GM12878 (cell line): Measurements from ENCODE around the gene KCNN3. TPM values are rescaled to one million over a fixed set of nuclear protein-coding genes. Genes with fewer than 3 reads are reported as not detected.

ENCODE experiments used
- ATAC-seq: fragments of 200-7000 bp; cut with Tn5 transposase; 3 replicates; pipeline ENCODE4 v1.9.1; 2020; ENCODE audit warnings: mild to moderate bottlenecking, moderate library complexity
- BruUV-seq: library from RNA; stranded (reverse); fragments of 400-500 nt; replicated peaks from 2 replicates; lab custom pipeline; 2021; lab: Mats Ljungman, UMichigan
- CTCF ChIA-PET: fragments of 300-600 bp; sonication (Branson Sonifier 250); formaldehyde crosslinking; extraction: SDS; loops from one replicate; lab custom pipeline; 2021; ENCODE audit warnings: inconsistent platforms; lab: Yijun Ruan, JAX
- POLR2A ChIA-PET: fragments of 350-600 bp; formaldehyde crosslinking; extraction: SDS; loops from one replicate; lab custom pipeline; 2021; ENCODE audit warnings: inconsistent platforms; lab: Charles Lee
- RAD21 ChIA-PET: fragments of 300-600 bp; sonication (Branson Sonifier 250); formaldehyde crosslinking; loops from one replicate; lab custom pipeline; 2023; ENCODE audit warnings: antibody characterized with exemption; ENCODE audit not compliant: unreplicated experiment; lab: Charles Lee
- SMC1A ChIA-PET: fragments of 300-600 bp; sonication (Branson Sonifier 250); formaldehyde crosslinking; loops from one replicate; lab custom pipeline; 2023; ENCODE audit not compliant: unreplicated experiment, uncharacterized antibody; lab: Charles Lee
- DNase-seq: peaks from one replicate; pipeline ENCODE4 v3.0.0-alpha.2; 2011; ENCODE audit warnings: low read depth, low spot score
- FAIRE-seq: peaks from 3 replicates; lab custom pipeline; 2011; peaks lifted over from hg19 to GRCh38; lab: Jason Lieb, UNC
- H2AFZ ChIP-seq: 2 replicates; pipeline ENCODE4 v1.6.0; 2011; ENCODE audit warnings: low read depth, low read length, control low read depth; ENCODE audit not compliant: control insufficient read depth
- H3K27ac ChIP-seq: 2 replicates; pipeline ENCODE4 v1.5.1; 2011; ENCODE audit warnings: control low read depth; ENCODE audit not compliant: control insufficient read depth, insufficient read depth
- H3K27me3 ChIP-seq, 2 experiments: replicated peaks in 1 of 2; 2 replicates each; pipeline versions ENCODE4 v1.6.0 to v1.6.1; 2011; ENCODE audit warnings: low read length in 1 of 2; ENCODE audit not compliant: control insufficient read depth in 2 of 2, insufficient read depth in 2 of 2
- H3K36me3 ChIP-seq, 2 experiments: 2 replicates each; pipeline ENCODE4 v1.5.1; 2011; ENCODE audit warnings: low read length in 1 of 2; ENCODE audit not compliant: control insufficient read depth in 2 of 2, insufficient read depth in 2 of 2
- H3K4me1 ChIP-seq: 2 replicates; pipeline ENCODE4 v1.6.1; 2011; ENCODE audit warnings: mild to moderate bottlenecking, low read length, moderate library complexity, mixed read lengths; ENCODE audit not compliant: control insufficient read depth, insufficient read depth
- H3K4me2 ChIP-seq: 2 replicates; pipeline ENCODE4 v1.6.0; 2011; ENCODE audit warnings: control low read depth; ENCODE audit not compliant: control insufficient read depth, insufficient read depth
- H3K4me3 ChIP-seq: fragments of 200-600 bp; sonication (generic); 2 replicates; pipeline ENCODE4 v1.5.1; 2016
- H3K79me2 ChIP-seq: 2 replicates; pipeline ENCODE4 v1.6.0; 2011; ENCODE audit warnings: low read length; ENCODE audit not compliant: control insufficient read depth, insufficient read depth
- H3K9ac ChIP-seq: 2 replicates; pipeline ENCODE4 v1.8.0; 2011; ENCODE audit warnings: low read length, control low read depth, mixed read lengths; ENCODE audit not compliant: control insufficient read depth, insufficient read depth
- H3K9me3 ChIP-seq: replicated peaks from 3 replicates; pipeline ENCODE4 v1.5.1; 2011; ENCODE audit warnings: mild to moderate bottlenecking, low read length; ENCODE audit not compliant: control insufficient read depth, insufficient read depth
- H4K20me1 ChIP-seq: 2 replicates; pipeline ENCODE4 v1.6.0; 2011; ENCODE audit not compliant: control insufficient read depth, insufficient read depth
- BHLHE40 ChIP-seq, 2 experiments: fragments of 450-650 bp in 1 of 2; IDR thresholded peaks; 2 replicates each; pipeline ENCODE4 v1.6.1; 2011 to 2017; ENCODE audit warnings: low read depth in 2 of 2, borderline replicate concordance in 1 of 2, improper control_type of control experiment in 1 of 2, low read length in 1 of 2, mild to moderate bottlenecking in 1 of 2
- HDAC2 ChIP-seq: fragments of 200-600 bp; sonication (generic); IDR thresholded peaks from 2 replicates; pipeline ENCODE4 v1.6.1; 2017
- HDGF ChIP-seq: fragments of 450-650 bp; IDR thresholded peaks from 2 replicates; pipeline ENCODE4 v1.6.1; 2016; ENCODE audit warnings: antibody characterized with exemption
- IKZF1 ChIP-seq: fragments of 450-650 bp; conservative IDR thresholded peaks from 2 replicates; pipeline ENCODE4 v1.6.1; 2017; ENCODE audit warnings: antibody characterized with exemption, mild to moderate bottlenecking
- IKZF2 ChIP-seq, 2 experiments: fragments of 450-650 bp; IDR thresholded peaks; 2 replicates each; pipeline ENCODE4 v1.6.1; 2017; ENCODE audit warnings: mild to moderate bottlenecking in 2 of 2, moderate library complexity in 2 of 2
- IRF3 ChIP-seq: fragments of 450-650 bp; IDR thresholded peaks from 2 replicates; pipeline ENCODE4 v1.6.1; 2014; ENCODE audit warnings: mild to moderate bottlenecking
- IRF4 ChIP-seq: IDR thresholded peaks from 2 replicates; pipeline ENCODE4 v1.6.1; 2011; ENCODE audit warnings: low read depth, low read length
- MEF2B ChIP-seq: fragments of 450-650 bp; IDR thresholded peaks from 2 replicates; pipeline ENCODE4 v1.6.1; 2018; ENCODE audit warnings: mild to moderate bottlenecking, moderate library complexity; ENCODE audit not compliant: partially characterized antibody, poor library complexity, severe bottlenecking
- MLLT1 ChIP-seq: fragments of 450-650 bp; IDR thresholded peaks from 2 replicates; pipeline ENCODE4 v1.6.1; 2016; ENCODE audit warnings: mild to moderate bottlenecking
- MTA3 ChIP-seq: IDR thresholded peaks from 2 replicates; pipeline ENCODE4 v1.6.1; 2012; ENCODE audit warnings: low read length, inconsistent platforms, borderline replicate concordance
- NFYB ChIP-seq: IDR thresholded peaks from 2 replicates; pipeline ENCODE4 v1.6.1; 2011; ENCODE audit warnings: low read depth, mild to moderate bottlenecking, low read length, improper control_type of control experiment, moderate library complexity; ENCODE audit not compliant: insufficient read depth
- NR2F1 ChIP-seq: fragments of 450-650 bp; conservative IDR thresholded peaks from 2 replicates; pipeline ENCODE4 v1.6.1; 2017; ENCODE audit warnings: mild to moderate bottlenecking
- PAX5 ChIP-seq: IDR thresholded peaks from 2 replicates; pipeline ENCODE4 v1.6.1; 2011; ENCODE audit warnings: low read depth, low read length, borderline replicate concordance
- POLR2A ChIP-seq: IDR thresholded peaks from 2 replicates; pipeline ENCODE4 v1.6.1; 2011; ENCODE audit warnings: low read depth, mild to moderate bottlenecking, low read length
- POU2F2 ChIP-seq: IDR thresholded peaks from 3 replicates; pipeline ENCODE4 v1.6.1; 2011; ENCODE audit warnings: low read depth, mild to moderate bottlenecking, low read length, borderline replicate concordance
- RELB ChIP-seq: fragments of 450-650 bp; IDR thresholded peaks from 2 replicates; pipeline ENCODE4 v1.6.1; 2017; ENCODE audit warnings: low read depth, mild to moderate bottlenecking, moderate library complexity
- RUNX3 ChIP-seq: IDR thresholded peaks from 2 replicates; pipeline ENCODE4 v1.6.1; 2012; ENCODE audit warnings: low read length, inconsistent platforms
- SMC3 ChIP-seq: IDR thresholded peaks from 2 replicates; pipeline ENCODE4 v1.6.1; 2011; ENCODE audit warnings: low read length, improper control_type of control experiment, borderline replicate concordance
- WGBS: methylation state at CpG from one replicate; pipeline ENCODE4 v1.1.6; 2016; ENCODE audit warnings: low lambda C conversion rate; ENCODE audit not compliant: insufficient replicate concordance, insufficient coverage; ENCODE audit errors: missing lambda C conversion rate; 5-methylcytosine and 5-hydroxymethylcytosine counted together
- in situ Hi-C: fragments of 300-500 bp; cut with MboI; formaldehyde crosslinking; loops from 9 replicates; pipeline ENCODE4 v1.14.3; 2018; ENCODE audit warnings: mixed read lengths
- intact Hi-C: fragments of 100-400 bp; cut with micrococcal nuclease; formaldehyde crosslinking; loops from one replicate; pipeline ENCODE4 v1.14.2; 2022; ENCODE audit not compliant: unreplicated experiment
- polyA plus RNA-seq, 11 experiments: library from polyadenylated mRNA; depleted of rRNA in 4 of 11; unstranded in 6 of 11; stranded (reverse) in 5 of 11; fragments of >200 nt; fragmentation: Nextera tagmentation in 4 of 11; fragmentation: Illumina TruSeq in 1 of 11; extraction: Ambion mirVana in 4 of 11; extraction: Trizol in 1 of 11; gene quantifications; 1 replicate in 1 of 11; 2 replicates in 10 of 11; pipeline versions ENCODE4 v1.2.1 to v1.2.3, GENCODE V29; 2011 to 2016; ENCODE audit warnings: inconsistent platforms in 2 of 11, missing spikeins in 2 of 11, low read depth in 1 of 11
- total RNA-seq, 4 experiments: library from RNA; depleted of rRNA in 3 of 4; stranded (reverse); fragments of >200 nt in 3 of 4; fragmentation: Illumina TruSeq in 1 of 4; extraction: Trizol in 1 of 4; gene quantifications; 2 replicates each; pipeline versions ENCODE4 v1.2.1 to v1.2.3, GENCODE V29; 2013 to 2021

Gene KCNN3
- total and polyA plus RNA-seq, 10 of the 15 experiments (the other 5 are each of a cell fraction or from before 2014, with no cell fraction given) = 3.5 to 26.4 (median 14.9) TPM

- ATAC-seq = peak; percentile 75
Observed at GRCh38 chr1:154843636-154844296, 26.3 kb downstream of the KCNN3 start.

More at GRCh38 chr1:154843636-154844296, 26.3 kb downstream of the KCNN3 start:
- H3K9me3 ChIP-seq = no peaks in the 10 kb centered on the region
- BruUV-seq = no TSS peak
- in situ Hi-C loops (no loop called here), intact Hi-C loops (no loop called here)
- peak overlapping the region; percentile 58 for H2AFZ ChIP-seq
- 0 out of 2 replicates have a peak overlapping the region, but pooled peaks have one; percentile 14 for H3K4me3 ChIP-seq
- no peak for TF ChIP-seq NFYB
- 0 out of 2 replicates have a peak, but pooled peaks have one; percentile 2 for TF ChIP-seq SMC3
- TF ChIP-seq IKZF1 = peak; percentile 34; the same call in 1 of the 2 replicates
- peak; percentile 40; the same call in 1 of the 2 replicates for TF ChIP-seq MTA3
- no peak for TF ChIP-seq HDAC2
- TF ChIP-seq IRF3 = no peak
- TF ChIP-seq NR2F1 = no peak; the same call in 1 of the 2 replicates
- TF ChIP-seq PAX5 = 0 out of 2 replicates have a peak, but pooled peaks have one; percentile 7
- peak; percentile 19 to 36; a peak in 1 of 4 replicates for TF ChIP-seq IKZF2 (IDR thresholded peaks at IDR 0.05)
- peak in 1 of 2 experiments; percentile 12; a peak in 1 of 4 replicates for TF ChIP-seq BHLHE40 (IDR thresholded peaks at IDR 0.05; ENCODE audit: borderline replicate concordance in 1 of 2, low read depth in 2 of 2, low read length in 1 of 2)
- TF ChIP-seq IRF4 = peak; percentile 37; the same call in 1 of the 2 replicates
- 0 out of 2 replicates have a peak, but pooled peaks have one; percentile 4 for TF ChIP-seq RUNX3
- 0 out of 2 replicates have a peak, but pooled peaks have one; percentile 36 for TF ChIP-seq HDGF
- TF ChIP-seq MLLT1 = no peak
- TF ChIP-seq MEF2B = peak; percentile 63
- TF ChIP-seq POLR2A = peak; percentile 51
- TF ChIP-seq POU2F2 = peak; percentile 97
- 0 out of 2 replicates have a peak, but pooled peaks have one; percentile 22 for TF ChIP-seq RELB
- peaks cover 3% of the 10 kb centered on the region for H4K20me1 ChIP-seq
- ChIA-PET RAD21 (interaction anchor here (1.0 to 2.0 kb wide), 7 partner anchors 9 to 158 kb away, joined by 3 to 21 read pairs (median 10); partner anchors contain the start of gene KCNN3), POLR2A (interaction anchor here (0.9 to 2.9 kb wide), 5 partner anchors 16 to 35 kb away, joined by 3 to 14 read pairs (median 11); partner anchors contain the start of gene KCNN3), CTCF (interaction anchor here (0.9 to 1.5 kb wide), 5 partner anchors 16 to 35 kb away, joined by 3 to 8 read pairs (median 5); no protein-coding TSS in a partner anchor), SMC1A (interaction anchor here (0.7 to 1.6 kb wide), 9 partner anchors 10 to 51 kb away, joined by 3 to 24 read pairs (median 5); partner anchors contain the start of gene KCNN3)
- H3K79me2 ChIP-seq = peaks cover 57% of the 10 kb centered on the region
- peak overlapping the region; percentile 41; the same call in 1 of the 2 replicates for H3K9ac ChIP-seq
- 33% methylated on average over 15 of the region's 15 CpGs for WGBS
- H3K4me1 ChIP-seq = peaks cover 50% of the 10 kb centered on the region
- peaks cover 0 to 7% of the 10 kb centered on the region in 2 experiments; a peak in 2 of 4 replicates for H3K36me3 ChIP-seq
- FAIRE-seq (peak; percentile 79), DNase-seq (no peak)
- peak overlapping the region; percentile 86 for H3K4me2 ChIP-seq
- H3K27me3 ChIP-seq = no peaks in the 10 kb centered on the region
- H3K27ac ChIP-seq = peak overlapping the region; percentile 78
